HK-2 (cell line): ENCODE results near the gene B3GAT3.
"Not testable (repeated sequence)": the region's sequence is repeated elsewhere in the genome, so short reads cannot be mapped to it uniquely, and the experiment has no call there.

Experiments used
- DNase-seq: peaks from one replicate; pipeline ENCODE4 v3.0.0-alpha.2; 2018; ENCODE audit not compliant: unreplicated experiment

Gene B3GAT3

GRCh38 chr11:62603776-62604299, 17.9 kb downstream of the B3GAT3 start:
- no peak for DNase-seq

DNA sequence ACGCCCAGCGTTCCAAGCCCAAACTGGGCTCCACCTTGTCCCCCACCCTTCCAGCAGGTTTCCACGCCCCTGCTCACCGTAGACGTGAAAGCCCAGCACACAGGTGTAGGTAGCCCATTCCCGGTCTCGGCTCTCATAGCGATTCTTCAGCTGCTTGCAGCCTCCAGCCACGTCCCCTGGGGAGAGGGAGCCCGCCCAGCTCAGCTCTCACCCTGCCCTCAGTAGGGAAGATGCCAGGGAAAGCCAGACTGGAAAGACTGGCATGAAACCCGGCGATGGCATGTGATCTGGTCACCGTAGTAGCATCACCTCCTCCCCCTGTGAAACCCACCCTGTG, 18.7 kb downstream of the B3GAT3 start:
- no peak for DNase-seq

DNA sequence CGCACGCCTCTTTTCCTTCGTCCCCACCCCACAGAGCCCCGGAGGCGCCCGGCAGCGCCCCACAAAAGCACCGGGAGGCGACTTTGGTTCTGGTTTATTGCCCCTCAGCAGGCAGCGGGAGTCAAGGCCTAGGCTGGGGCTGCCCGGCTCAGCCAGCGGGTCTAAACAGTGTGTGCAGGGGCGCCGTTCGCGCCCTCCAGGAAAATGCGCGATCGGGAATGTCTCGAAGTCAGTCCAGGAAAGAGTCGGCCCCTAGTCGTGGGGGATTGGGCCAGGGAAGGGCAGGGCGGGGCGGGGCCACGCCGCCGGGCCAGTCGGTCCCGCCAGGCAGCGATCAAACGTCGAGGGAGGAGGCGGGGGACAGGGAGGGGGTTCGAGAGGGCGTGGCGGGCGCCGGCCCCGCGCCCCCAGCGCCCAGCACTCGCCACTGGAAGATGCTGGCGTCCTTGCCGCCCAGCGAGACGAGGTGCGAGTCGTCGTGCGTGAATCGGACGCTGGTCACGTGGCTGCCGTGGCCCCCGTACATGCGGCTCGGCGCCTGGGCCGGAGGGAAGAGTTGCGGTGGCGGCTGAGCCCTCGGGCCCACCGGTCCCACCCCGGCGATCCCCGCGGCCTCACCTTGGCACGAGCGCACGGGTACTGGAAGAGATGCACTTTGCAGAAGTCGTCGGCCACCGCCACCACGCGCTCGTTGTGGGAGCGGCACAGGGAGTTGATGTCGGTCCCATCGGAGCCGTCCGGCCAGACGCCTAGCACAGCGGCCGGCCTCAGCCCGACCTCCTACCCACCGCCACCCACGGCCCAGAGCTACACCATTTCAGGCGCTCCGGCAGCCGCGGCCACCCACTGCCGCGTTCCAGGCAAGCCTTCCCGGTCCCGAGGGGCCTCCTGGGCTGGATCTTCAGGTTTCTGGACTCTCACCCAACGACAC, 19.4 kb downstream of the B3GAT3 start:
- DNase-seq: no peak

GRCh38 chr11:62601372-62602140, 20.2 kb downstream of the B3GAT3 start, which contains the start of gene MTA2:
MTA2 (minus strand) TSS chr11:62601865; CDS start chr11:62601450, 415 bp downstream.
- DNase-seq: peak; percentile 96

DNA sequence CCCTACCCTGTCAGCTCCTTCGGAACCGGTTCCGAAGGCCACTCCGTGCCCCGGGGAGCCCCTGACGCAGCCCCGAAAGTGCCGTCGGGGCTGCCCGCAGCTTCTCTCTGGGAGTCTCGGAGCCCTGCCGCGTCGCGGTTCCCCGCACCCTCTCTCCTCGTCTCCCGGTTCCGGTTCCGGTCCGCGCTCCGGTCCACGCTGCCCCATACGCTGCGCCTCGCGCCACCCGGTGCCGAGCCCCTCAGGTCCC, 20.7 kb downstream of the B3GAT3 start:
- DNase-seq: no peak

- DNase-seq: no peak
Measured at GRCh38 chr11:62600367-62601121, 21.2 kb downstream of the B3GAT3 start.

- no peak for DNase-seq
Measured at GRCh38 chr11:62599901-62600300, 21.9 kb downstream of the B3GAT3 start.

GRCh38 chr11:62599069-62599696, 22.6 kb downstream of the B3GAT3 start:
- peak; percentile 75 for DNase-seq

- DNase-seq: no peak
Measured at GRCh38 chr11:62595124-62595523, 26.7 kb downstream of the B3GAT3 start.

DNA sequence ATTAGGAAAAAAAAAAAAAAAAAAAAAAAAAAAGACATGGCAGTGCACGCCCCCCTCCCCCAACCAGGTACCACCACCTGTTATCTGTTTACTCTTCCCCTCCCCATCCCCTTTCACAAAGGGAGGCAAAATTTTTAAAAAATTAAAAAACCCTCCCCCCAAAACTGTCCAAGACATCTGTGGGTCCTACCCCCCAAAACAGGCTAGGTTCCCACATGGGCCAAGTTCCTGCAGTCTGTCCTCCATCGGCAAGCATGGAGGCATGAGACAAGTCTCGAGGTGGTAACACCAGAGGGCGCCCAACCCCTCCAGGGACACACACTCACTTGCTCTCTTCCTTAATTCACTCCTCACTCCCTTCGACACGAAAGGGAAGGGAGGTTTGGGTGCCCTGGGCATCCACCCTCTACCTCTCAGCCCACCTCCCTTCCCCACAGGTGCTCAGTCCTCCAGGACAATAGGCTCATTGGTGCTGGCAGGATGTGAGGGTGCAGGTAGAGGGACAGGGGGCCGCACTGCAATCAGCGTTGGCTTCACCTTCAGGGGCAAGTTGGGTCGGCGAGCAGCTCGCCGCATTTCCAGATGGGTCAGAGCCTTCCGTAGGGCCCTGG, 28.2 kb downstream of the B3GAT3 start:
- DNase-seq: peak; percentile 45

GRCh38 chr11:62592989-62593421, 28.8 kb downstream of the B3GAT3 start:
- no peak for DNase-seq

DNA sequence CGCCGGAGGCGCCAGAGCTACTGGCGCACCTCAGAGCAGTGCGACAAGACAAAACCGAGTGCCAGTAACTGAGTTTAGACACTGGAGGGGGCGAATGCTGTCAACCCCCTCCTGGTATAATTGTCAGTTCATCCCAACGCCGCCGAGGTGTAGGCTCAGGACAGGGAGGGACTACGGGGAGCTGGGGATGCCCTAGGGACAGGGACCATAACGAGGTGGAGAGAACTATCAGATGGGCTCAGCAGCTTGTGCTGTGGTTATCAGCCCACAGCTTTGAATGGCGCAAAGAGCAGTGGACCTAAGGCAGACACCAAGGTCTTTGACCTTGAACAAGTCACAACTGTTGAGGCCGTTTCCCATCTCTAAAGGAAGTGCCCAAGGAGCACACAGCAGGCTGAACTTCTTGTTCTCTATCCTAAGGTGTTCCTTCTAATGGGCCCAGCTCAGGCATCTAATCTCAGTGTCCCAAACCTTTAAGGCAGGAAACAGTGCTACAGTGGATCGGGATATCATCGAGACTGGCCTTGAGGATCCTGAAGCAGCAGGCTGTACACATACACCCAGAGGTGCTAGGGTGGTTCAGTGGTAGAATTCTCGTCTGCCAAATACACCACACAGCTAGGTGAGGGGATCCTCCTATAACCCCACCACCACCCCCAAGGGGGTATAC, 29.5 kb downstream of the B3GAT3 start:
- no peak for DNase-seq

- DNase-seq: peak; percentile 94
Measured at GRCh38 chr11:62591448-62592145, 30.2 kb downstream of the B3GAT3 start, which contains the start of gene TUT1. TUT1 (minus strand) TSS chr11:62591523; CDS start chr11:62591485, 38 bp downstream.

GRCh38 chr11:62588966-62589637, 32.7 kb downstream of the B3GAT3 start:
- DNase-seq: no peak

- DNase-seq: not testable (repeated sequence)
Measured at GRCh38 chr11:62585356-62585755, 36.4 kb downstream of the B3GAT3 start.

- DNase-seq: not testable (repeated sequence)
Measured at GRCh38 chr11:62581735-62582134, 40.1 kb downstream of the B3GAT3 start.

- no peak for DNase-seq
Measured at GRCh38 chr11:62580959-62581715, 40.6 kb downstream of the B3GAT3 start.

- no peak for DNase-seq
Measured at GRCh38 chr11:62579252-62579651, 42.5 kb downstream of the B3GAT3 start.

- DNase-seq: no peak
Measured at GRCh38 chr11:62578541-62578940, 43.2 kb downstream of the B3GAT3 start.
